Sigmoid colon (tissue), 4 donors: Measurements from ENCODE around the gene KDM4F.

Experiments used
- CTCF ChIP-seq, 4 experiments: fragments of 450-650 bp in 3 of 4; fragments of 200-600 bp in 1 of 4; IDR thresholded peaks; one replicate each; pipeline ENCODE4 v1.5.1; 2016 to 2019; ENCODE audit warnings: antibody characterized with exemption in 4 of 4, mild to moderate bottlenecking in 3 of 4, moderate library complexity in 2 of 4
- EP300 ChIP-seq, 4 donors: sonication (generic); formaldehyde crosslinking; IDR thresholded peaks; one replicate each; pipeline ENCODE4 v1.6.1; 2017; ENCODE audit warnings: antibody characterized with exemption in 4 of 4
- POLR2A ChIP-seq, 2 donors: fragments of 450-650 bp; IDR thresholded peaks; one replicate each; pipeline ENCODE4 v1.6.1; 2016; ENCODE audit warnings: antibody characterized with exemption in 2 of 2, mild to moderate bottlenecking in 2 of 2, moderate library complexity in 2 of 2
- POLR2AphosphoS5 ChIP-seq, 4 donors: sonication (generic); formaldehyde crosslinking; IDR thresholded peaks; one replicate each; pipeline ENCODE4 v1.6.1; 2017; ENCODE audit warnings: antibody characterized with exemption in 4 of 4

GRCh38 chr11:95086151-95086550 lies 36.9 kb downstream of the KDM4F start:
- TF ChIP-seq POLR2A (IDR thresholded peaks at IDR 0.05) (no peak), CTCF (IDR thresholded peaks at IDR 0.05) (no peak), POLR2AphosphoS5 (IDR thresholded peaks at IDR 0.05) (no peak), EP300 (IDR thresholded peaks at IDR 0.05) (no peak)
